SK-N-SH treated with all-trans-retinoic acid at 6 μM for 48 hours (cell line): ENCODE results near the gene TRIM54.
"Not testable (repeated sequence)": the region's sequence is repeated elsewhere in the genome, so short reads cannot be mapped to it uniquely, and the experiment has no call there.

ENCODE experiments used
- ARNTL ChIP-seq: fragments of 450-650 bp; formaldehyde crosslinking; IDR thresholded peaks from 2 replicates; pipeline ENCODE4 v1.5.0; 2020; ENCODE audit warnings: low read depth, mild to moderate bottlenecking, moderate library complexity, borderline replicate concordance
- BACH2 ChIP-seq: fragments of 250-450 bp; sonication (Bioruptor Pico); IDR thresholded peaks from 2 replicates; pipeline ENCODE4 v1.9.0; 2021; ENCODE audit warnings: mild to moderate bottlenecking, borderline replicate concordance
- CREB5 ChIP-seq: fragments of 250-450 bp; sonication (Bioruptor Pico); IDR thresholded peaks from 2 replicates; pipeline ENCODE4 v1.5.1; 2020; ENCODE audit warnings: low read depth, mild to moderate bottlenecking, moderate library complexity
- GLIS3 ChIP-seq: fragments of 250-450 bp; sonication (Bioruptor Pico); IDR thresholded peaks from 2 replicates; pipeline ENCODE4 v1.5.0; 2020; ENCODE audit warnings: mild to moderate bottlenecking, moderate library complexity
- OSR1 ChIP-seq: fragments of 250-450 bp; sonication (Bioruptor Pico); IDR thresholded peaks from 2 replicates; pipeline ENCODE4 v1.8.0; 2022; ENCODE audit warnings: moderate library complexity, mild to moderate bottlenecking, inconsistent platforms
- PATZ1 ChIP-seq: fragments of 250-450 bp; sonication (Bioruptor Pico); IDR thresholded peaks from 2 replicates; pipeline ENCODE4 v1.8.0; 2020; ENCODE audit warnings: mild to moderate bottlenecking, moderate library complexity, borderline replicate concordance
- PPARA ChIP-seq: fragments of 250-450 bp; sonication (Bioruptor Pico); IDR thresholded peaks from 2 replicates; pipeline ENCODE4 v1.5.0; 2020; ENCODE audit warnings: mild to moderate bottlenecking, borderline replicate concordance
- TCF4 ChIP-seq: fragments of 250-450 bp; sonication (Bioruptor Pico); IDR thresholded peaks from 2 replicates; pipeline ENCODE4 v1.8.0; 2021; ENCODE audit warnings: mild to moderate bottlenecking, moderate library complexity, borderline replicate concordance
- ZC3H10 ChIP-seq: fragments of 250-450 bp; sonication (Bioruptor Pico); IDR thresholded peaks from 2 replicates; pipeline ENCODE4 v1.5.1; 2021; ENCODE audit warnings: mild to moderate bottlenecking, moderate library complexity
- ZFP3 ChIP-seq: fragments of 250-450 bp; sonication (Bioruptor Pico); IDR thresholded peaks from 2 replicates; pipeline ENCODE4 v1.5.0; 2020; ENCODE audit warnings: mild to moderate bottlenecking, moderate library complexity
- ZNF565 ChIP-seq: fragments of 450-650 bp; formaldehyde crosslinking; conservative IDR thresholded peaks from 2 replicates; pipeline ENCODE4 v1.5.0; 2020; ENCODE audit warnings: low read depth, mild to moderate bottlenecking, moderate library complexity

- TF ChIP-seq OSR1; TCF4; ARNTL; BACH2 (CRISPR knock-in tag); PATZ1; ZFP3 (CRISPR knock-in tag); GLIS3 (CRISPR knock-in tag); ZC3H10; PPARA (CRISPR knock-in tag); ZNF565 (CRISPR knock-in tag); CREB5 (CRISPR knock-in tag): not testable (repeated sequence)
Observed at GRCh38 chr2:27272537-27273522, 9.4 kb upstream of the TRIM54 start.
